ENCODE results near the gene CNTNAP2.

Gene CNTNAP2

GRCh38 chr7:147992698-147993097 lies 1876.1 kb downstream of the CNTNAP2 start:
- no peak for DNase-seq

- no peak for DNase-seq
Observed at GRCh38 chr7:147997636-147998035, 1881.0 kb downstream of the CNTNAP2 start.

- DNase-seq = no peak
Observed at GRCh38 chr7:147999962-148000361, 1883.4 kb downstream of the CNTNAP2 start.

GRCh38 chr7:148011753-148012152 lies 1895.2 kb downstream of the CNTNAP2 start:
- DNase-seq = no peak

- no peak for DNase-seq
Observed at GRCh38 chr7:148014001-148014400, 1897.4 kb downstream of the CNTNAP2 start.

- DNase-seq = no peak
Observed at GRCh38 chr7:148014541-148014940, 1897.9 kb downstream of the CNTNAP2 start.

- DNase-seq = no peak
Observed at GRCh38 chr7:148017126-148017525, 1900.5 kb downstream of the CNTNAP2 start.

- DNase-seq = no peak
Observed at GRCh38 chr7:148020679-148021078, 1904.1 kb downstream of the CNTNAP2 start.

GRCh38 chr7:148021507-148022045 lies 1905.0 kb downstream of the CNTNAP2 start:
- no peak for DNase-seq

GRCh38 chr7:148022832-148023231 lies 1906.2 kb downstream of the CNTNAP2 start:
- no peak for DNase-seq

GRCh38 chr7:148026713-148027112 lies 1910.1 kb downstream of the CNTNAP2 start:
- DNase-seq = no peak

GRCh38 chr7:148028165-148028564 lies 1911.6 kb downstream of the CNTNAP2 start:
- DNase-seq = no peak

- DNase-seq = no peak
Observed at GRCh38 chr7:148031019-148031418, 1914.4 kb downstream of the CNTNAP2 start.

GRCh38 chr7:148031811-148032210 lies 1915.2 kb downstream of the CNTNAP2 start:
- no peak for DNase-seq

- DNase-seq = no peak
Observed at GRCh38 chr7:148035950-148036349, 1919.3 kb downstream of the CNTNAP2 start.

- DNase-seq = no peak
Observed at GRCh38 chr7:148037044-148037443, 1920.4 kb downstream of the CNTNAP2 start.

GRCh38 chr7:148041156-148041555 lies 1924.6 kb downstream of the CNTNAP2 start:
- DNase-seq = no peak

- DNase-seq = no peak
Observed at GRCh38 chr7:148042935-148043631, 1926.5 kb downstream of the CNTNAP2 start.

GRCh38 chr7:148044173-148044572 lies 1927.6 kb downstream of the CNTNAP2 start:
- no peak for DNase-seq

GRCh38 chr7:148045521-148045920 lies 1928.9 kb downstream of the CNTNAP2 start:
- no peak for DNase-seq

GRCh38 chr7:148049068-148049467 lies 1932.5 kb downstream of the CNTNAP2 start:
- no peak for DNase-seq

GRCh38 chr7:148050492-148051158 lies 1934.0 kb downstream of the CNTNAP2 start:
- DNase-seq = no peak

- no peak for DNase-seq
Observed at GRCh38 chr7:148056406-148056805, 1939.8 kb downstream of the CNTNAP2 start.

- no peak for DNase-seq
Observed at GRCh38 chr7:148058092-148058491, 1941.5 kb downstream of the CNTNAP2 start.

Measured in right hindlimb (tissue), 1 donor.